ENCODE measurements around the gene RPS6KB2.

Gene RPS6KB2

GRCh38 chr11:67428052-67429001, at the start of gene RPS6KB2:
TSS of gene RPS6KB2 (plus strand) at chr11:67428494. CDS start at chr11:67428546, 52 bp downstream.
- DNase-seq (ENCODE audit: low read depth in 2 of 2, low spot score in 1 of 2) = peak; percentile 99 to 100

- no peak for DNase-seq (ENCODE audit: low read depth in 2 of 2, low spot score in 1 of 2)
Measured at GRCh38 chr11:67378544-67378943, 49.8 kb upstream of the RPS6KB2 start.

DNA sequence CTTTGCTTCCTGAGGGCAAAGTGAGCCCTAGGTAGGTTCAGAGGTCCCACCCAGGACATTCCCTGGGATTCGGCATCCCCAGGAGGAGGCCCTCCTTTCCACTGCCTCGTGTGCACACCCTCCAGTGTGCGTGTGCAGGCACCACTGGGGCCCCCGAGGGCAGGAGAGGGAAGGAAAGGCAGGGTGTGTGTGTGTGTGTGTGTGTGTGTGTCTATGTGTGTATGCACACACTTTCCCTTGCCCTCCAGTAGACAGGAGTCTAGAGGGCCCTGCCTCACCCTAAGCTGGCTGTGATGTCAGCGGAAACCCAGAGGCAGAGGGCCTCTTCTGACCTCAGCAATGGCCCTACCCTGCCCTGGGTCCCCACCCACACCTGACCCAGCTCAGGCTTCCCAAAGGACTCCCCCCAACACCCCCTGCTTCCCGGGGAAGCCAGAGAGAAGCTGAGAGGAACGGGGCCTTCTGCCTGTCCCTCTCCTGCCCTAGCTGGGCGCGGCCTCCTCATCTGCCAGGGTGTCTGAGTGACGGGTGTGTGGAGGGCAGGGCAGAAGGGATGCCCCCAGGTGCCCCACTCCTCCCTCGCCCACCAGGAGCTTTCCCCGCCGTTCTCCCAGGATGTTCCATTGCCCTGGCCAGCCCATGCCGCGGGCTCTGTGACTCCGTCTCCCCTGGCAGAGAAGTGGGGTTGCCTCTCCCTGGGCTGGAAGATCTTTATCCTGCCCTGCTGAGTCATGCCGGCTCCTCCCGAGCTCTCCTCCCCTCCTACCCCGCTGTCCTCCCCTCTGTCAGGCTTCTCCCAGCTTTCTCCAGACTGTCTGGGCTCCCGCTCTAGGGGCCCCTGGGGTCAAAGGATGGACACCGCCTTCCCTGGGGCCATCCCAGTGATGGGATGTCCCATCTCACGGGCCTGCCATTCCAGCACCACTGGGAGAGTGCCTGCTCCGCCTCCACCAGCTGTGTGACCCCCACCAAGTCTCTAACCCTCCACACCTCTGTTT, 48.9 kb upstream of the RPS6KB2 start:
- no peak for DNase-seq (ENCODE audit: low read depth in 2 of 2, low spot score in 1 of 2)

DNA sequence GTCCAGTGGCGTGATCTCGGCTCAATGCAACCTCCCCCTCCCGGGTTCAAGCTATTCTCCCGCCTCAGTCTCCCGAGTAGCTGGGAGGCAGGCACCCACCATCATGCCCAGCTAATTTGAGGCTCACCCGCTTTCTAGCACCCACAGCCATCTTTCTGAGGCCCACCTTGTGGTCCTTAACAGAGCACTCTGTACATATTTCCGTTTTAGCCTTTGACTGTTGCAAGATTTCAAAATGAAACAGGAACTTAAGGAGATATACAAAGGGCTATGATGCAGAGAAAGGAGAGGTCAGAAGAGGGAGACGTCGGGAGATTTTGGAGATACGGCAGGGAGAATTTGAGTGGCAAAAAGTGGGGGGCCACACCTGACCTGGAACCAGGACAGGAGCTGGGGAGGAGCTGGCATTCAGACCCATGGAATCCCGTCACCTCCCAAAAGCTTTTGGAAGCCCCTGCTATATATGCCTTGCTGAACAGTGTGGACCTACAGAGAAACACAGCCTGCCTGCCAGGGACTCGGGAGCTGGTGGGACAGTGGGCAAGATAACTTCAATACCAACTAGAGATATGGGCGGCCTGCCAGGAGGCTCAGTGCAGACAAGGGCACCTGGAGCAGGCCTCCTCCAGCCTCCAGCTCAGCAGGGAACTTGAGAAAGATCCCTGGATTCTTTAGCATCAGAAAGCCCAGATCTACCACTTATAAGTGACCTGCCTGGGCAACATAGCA, 46.9 kb upstream of the RPS6KB2 start:
- DNase-seq (ENCODE audit: low read depth in 2 of 2, low spot score in 1 of 2) = no peak

DNA sequence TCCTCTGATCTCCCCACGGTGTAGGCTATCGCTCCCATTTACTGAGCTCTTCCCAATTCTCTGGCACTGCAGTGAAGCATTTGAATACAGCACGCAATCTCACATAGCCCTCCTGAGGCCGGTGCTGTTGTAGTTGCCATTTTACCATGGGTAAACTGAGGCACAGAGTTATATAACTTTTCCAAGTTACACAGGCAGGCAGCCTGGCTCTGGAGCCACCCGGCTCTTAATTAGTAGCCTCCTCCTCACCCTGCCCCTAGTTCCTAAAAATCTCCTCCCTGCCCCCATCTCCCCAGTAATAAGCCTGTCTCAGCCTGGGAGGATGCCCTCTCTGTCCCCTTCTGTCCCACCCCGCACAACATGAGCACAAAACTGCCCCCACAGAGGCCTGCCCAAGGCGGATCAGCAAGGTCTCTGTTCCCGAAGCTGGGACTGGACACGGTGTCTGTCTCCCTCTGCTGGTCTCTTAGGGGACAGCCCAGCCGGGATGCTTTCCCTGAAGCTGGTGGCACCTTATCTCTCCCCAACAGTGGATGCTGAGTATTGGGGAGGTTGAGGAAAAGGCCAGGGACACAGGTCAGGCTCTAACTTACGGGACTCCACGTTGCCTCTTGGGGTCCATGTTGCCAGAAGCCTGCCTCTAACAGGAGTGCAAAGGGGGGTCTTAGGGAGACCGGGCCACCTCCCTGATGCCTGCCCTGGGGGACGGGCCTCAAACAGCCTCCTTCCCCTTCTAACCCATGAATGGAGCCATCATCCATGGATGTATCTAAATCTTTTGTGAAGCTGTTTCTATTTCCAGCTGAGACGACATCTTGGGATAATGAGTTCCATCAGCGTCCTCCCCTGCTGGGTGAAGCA, 45.8 kb upstream of the RPS6KB2 start:
- peak; percentile 64 to 70 for DNase-seq (ENCODE audit: low read depth in 2 of 2, low spot score in 1 of 2)

DNA sequence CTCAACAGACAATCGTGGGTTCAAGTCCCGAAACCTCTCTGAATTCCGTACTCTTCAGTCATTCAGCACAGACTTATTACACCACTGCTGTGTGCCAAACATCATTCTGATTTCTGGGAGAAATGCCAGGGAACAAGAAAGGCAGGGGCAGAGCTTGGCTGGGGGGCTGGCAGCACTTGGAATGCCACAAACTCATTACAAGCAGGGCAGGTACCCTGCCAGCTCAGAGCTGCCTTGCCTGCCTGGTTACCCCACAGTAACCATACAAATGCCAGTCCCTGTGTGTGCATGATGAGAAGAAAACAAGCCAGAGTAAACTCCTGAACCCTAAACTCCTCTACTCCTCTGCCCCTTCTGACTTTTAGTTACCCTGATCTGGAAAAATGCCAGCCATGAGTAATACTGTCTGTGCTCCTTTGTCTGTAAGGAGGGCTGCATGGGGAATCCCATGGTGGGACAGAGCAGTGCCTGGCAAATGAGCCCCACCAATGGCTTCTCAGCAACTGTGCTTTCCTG, 43.4 kb upstream of the RPS6KB2 start:
- no peak for DNase-seq (ENCODE audit: low read depth in 2 of 2, low spot score in 1 of 2)

DNA sequence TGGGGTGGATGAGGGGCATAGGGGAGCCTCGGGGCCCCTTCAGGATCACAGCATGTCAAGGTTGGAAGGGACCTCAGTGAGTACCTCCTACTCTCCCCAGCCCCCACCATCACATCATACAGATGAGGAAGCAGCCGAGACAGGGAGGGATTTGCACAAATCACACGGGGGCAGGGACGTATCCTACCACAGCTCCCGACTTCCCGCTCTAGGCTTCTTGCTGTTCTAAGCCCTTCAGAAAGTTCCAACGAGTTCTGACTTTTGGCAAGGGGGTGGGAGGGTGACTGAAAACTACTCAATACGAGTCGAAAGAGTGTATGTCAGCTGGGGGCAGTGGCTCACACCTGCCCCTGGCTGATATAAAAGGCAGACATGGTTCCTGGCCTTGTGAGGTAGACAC, 41.2 kb upstream of the RPS6KB2 start:
- DNase-seq (ENCODE audit: low read depth in 2 of 2, low spot score in 1 of 2) = no peak

GRCh38 chr11:67387518-67387917, 40.8 kb upstream of the RPS6KB2 start:
- no peak for DNase-seq (ENCODE audit: low read depth in 2 of 2, low spot score in 1 of 2)

- no peak for DNase-seq (ENCODE audit: low read depth in 2 of 2, low spot score in 1 of 2)
Measured at GRCh38 chr11:67389477-67389876, 38.8 kb upstream of the RPS6KB2 start.

GRCh38 chr11:67390947-67391303, 37.4 kb upstream of the RPS6KB2 start:
- no peak for DNase-seq (ENCODE audit: low read depth in 2 of 2, low spot score in 1 of 2)

- DNase-seq (ENCODE audit: low read depth in 2 of 2, low spot score in 1 of 2) = peak; percentile 85 to 88
Measured at GRCh38 chr11:67391304-67392182, 36.8 kb upstream of the RPS6KB2 start, which contains the start of gene RAD9A. TSS of gene RAD9A (plus strand) at chr11:67391986. CDS start at chr11:67392045, 59 bp downstream.

- no peak for DNase-seq (ENCODE audit: low read depth in 2 of 2, low spot score in 1 of 2)
Measured at GRCh38 chr11:67392183-67392715, 36.0 kb upstream of the RPS6KB2 start.

- no peak for DNase-seq (ENCODE audit: low read depth in 2 of 2, low spot score in 1 of 2)
Measured at GRCh38 chr11:67393437-67393836, 34.9 kb upstream of the RPS6KB2 start.

GRCh38 chr11:67393990-67394389, 34.3 kb upstream of the RPS6KB2 start:
- no peak for DNase-seq (ENCODE audit: low read depth in 2 of 2, low spot score in 1 of 2)

DNA sequence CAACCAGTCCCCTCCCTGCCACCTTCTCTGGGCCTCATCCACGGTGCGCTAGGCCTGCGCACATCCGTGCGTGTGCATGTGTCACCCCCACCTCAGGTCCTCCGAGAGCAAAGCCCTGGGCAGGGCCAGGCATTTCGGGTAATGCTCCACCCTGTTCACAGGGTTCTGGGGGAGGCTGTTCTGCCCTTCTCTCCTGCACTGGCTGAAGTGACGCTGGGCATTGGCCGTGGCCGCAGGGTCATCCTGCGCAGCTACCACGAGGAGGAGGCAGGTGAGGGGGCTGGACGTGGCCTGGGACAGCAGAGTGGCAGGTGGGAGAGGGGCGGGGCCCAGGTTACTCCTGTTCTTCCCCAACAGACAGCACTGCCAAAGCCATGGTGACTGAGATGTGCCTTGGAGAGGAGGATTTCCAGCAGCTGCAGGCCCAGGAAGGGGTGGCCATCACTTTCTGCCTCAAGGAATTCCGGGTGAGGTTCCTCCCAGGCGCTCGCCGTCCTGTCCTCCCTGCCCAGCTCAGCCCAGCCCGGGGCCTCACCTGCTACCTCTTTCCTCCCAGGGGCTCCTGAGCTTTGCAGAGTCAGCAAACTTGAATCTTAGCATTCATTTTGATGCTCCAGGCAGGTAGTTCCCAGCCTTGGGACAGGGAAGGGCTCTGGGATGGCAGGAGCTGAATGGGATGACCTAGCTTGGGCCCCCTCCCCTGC, 32.6 kb upstream of the RPS6KB2 start:
- DNase-seq (ENCODE audit: low read depth in 2 of 2, low spot score in 1 of 2) = no peak

- DNase-seq (ENCODE audit: low read depth in 2 of 2, low spot score in 1 of 2) = no peak
Measured at GRCh38 chr11:67396259-67396581, 32.1 kb upstream of the RPS6KB2 start.

DNA sequence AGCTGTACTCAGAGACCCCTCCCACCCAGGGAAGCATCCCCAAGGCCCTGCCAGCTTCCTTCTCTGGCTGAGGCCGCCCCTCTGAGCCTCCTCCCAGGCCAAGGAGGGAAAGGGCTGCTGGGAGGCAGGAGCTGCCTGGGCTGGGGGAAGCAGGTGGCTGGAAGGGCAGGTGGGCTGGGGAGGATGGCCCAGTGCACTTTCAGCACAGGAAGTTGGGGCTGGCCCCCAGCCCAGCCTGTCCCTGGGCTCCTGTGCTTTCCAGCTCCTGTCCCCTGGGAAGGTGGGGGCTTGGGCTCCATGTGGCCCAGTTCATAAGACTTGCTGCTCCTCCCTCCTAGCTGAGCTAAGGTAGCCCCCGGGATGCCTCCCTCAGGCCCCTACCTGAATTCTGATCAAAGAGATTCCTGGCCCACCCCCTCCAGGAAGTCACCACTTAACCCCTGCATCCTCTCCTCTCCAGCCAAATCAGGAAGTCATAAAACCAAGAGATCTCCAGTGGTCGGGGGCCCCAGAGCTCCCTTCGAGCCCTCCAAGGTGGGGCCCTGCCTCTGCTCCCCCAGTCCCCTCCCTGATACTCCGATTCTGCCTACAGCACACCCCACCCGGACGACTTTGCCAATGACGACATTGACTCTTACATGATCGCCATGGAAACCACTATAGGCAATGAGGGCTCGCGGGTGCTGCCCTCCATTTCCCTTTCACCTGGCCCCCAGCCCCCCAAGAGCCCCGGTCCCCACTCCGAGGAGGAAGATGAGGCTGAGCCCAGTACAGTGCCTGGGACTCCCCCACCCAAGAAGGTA, 31.5 kb upstream of the RPS6KB2 start:
- DNase-seq (ENCODE audit: low read depth in 2 of 2, low spot score in 1 of 2) = no peak

All from stimulated activated CD8-positive, alpha-beta memory T cell treated with anti-CD3 and anti-CD28 coated beads, Interleukin-4, amount 100 ng/mL, for 1 hour (primary cell).